D721Med (cell line): ENCODE data around the gene CD276.

Source experiments
- DNase-seq: peaks from one replicate; pipeline ENCODE4 v3.0.0; 2011; ENCODE audit warnings: low spot score; ENCODE audit not compliant: insufficient read length
- FAIRE-seq: peaks from 2 replicates; lab custom pipeline; 2011; peaks lifted over from hg19 to GRCh38; lab: Jason Lieb, UNC
- CTCF ChIP-seq: IDR thresholded peaks from 2 replicates; pipeline ENCODE4 v1.5.1; 2012; ENCODE audit warnings: mild to moderate bottlenecking, control low read depth; ENCODE audit not compliant: insufficient read depth; ENCODE audit errors: missing control alignments

CD276 gene

GRCh38 chr15:73753250-73754130 lies 69.3 kb downstream of the CD276 start, which contains the start of gene INSYN1:
TSS of gene INSYN1 (minus strand) at chr15:73753351. CDS start at chr15:73751130, 2,221 bp downstream.
- FAIRE-seq (no peak), DNase-seq (no peak)
- TF ChIP-seq CTCF: no peak

- no peak for TF ChIP-seq CTCF
- DNase-seq: no peak
- FAIRE-seq: no peak
These were observed 70.3 kb downstream of the CD276 start for GRCh38 chr15:73754461-73754860.

- DNase-seq: no peak
- no peak for TF ChIP-seq CTCF
- FAIRE-seq: no peak
These were observed 71.3 kb downstream of the CD276 start for GRCh38 chr15:73755481-73755880.

- DNase-seq (no peak), FAIRE-seq (no peak)
- TF ChIP-seq CTCF: no peak
These were observed 71.8 kb downstream of the CD276 start for GRCh38 chr15:73755946-73756345.

GRCh38 chr15:73756390-73756789 lies 72.2 kb downstream of the CD276 start:
- no peak for TF ChIP-seq CTCF
- DNase-seq: no peak
- FAIRE-seq: no peak

- FAIRE-seq (no peak), DNase-seq (no peak)
- no peak for TF ChIP-seq CTCF
These were observed 72.8 kb downstream of the CD276 start for GRCh38 chr15:73756947-73757513.

GRCh38 chr15:73757571-73757970 lies 73.4 kb downstream of the CD276 start:
- FAIRE-seq (no peak), DNase-seq (no peak)
- TF ChIP-seq CTCF: no peak
